GM19468 (cell line): ENCODE results near the gene NMUR1.

Source experiments
- ATAC-seq: cut with Tn5 transposase; IDR thresholded peaks from one replicate; pipeline ENCODE4 v1.9.1; 2021; ENCODE audit warnings: mild to moderate bottlenecking, moderate library complexity, moderate number of reproducible peaks; ENCODE audit not compliant: unreplicated experiment; ENCODE audit errors: extremely low read depth

Gene NMUR1

GRCh38 chr2:231494669-231495068, 35.6 kb downstream of the NMUR1 start:
- ATAC-seq = no peak

GRCh38 chr2:231490801-231491200, 39.4 kb downstream of the NMUR1 start:
- no peak for ATAC-seq

GRCh38 chr2:231489990-231490389, 40.3 kb downstream of the NMUR1 start:
- no peak for ATAC-seq

GRCh38 chr2:231488331-231488730, 41.9 kb downstream of the NMUR1 start:
- no peak for ATAC-seq

GRCh38 chr2:231486851-231487596, 43.2 kb downstream of the NMUR1 start:
- ATAC-seq = no peak

GRCh38 chr2:231483398-231484329, 46.6 kb downstream of the NMUR1 start:
- no peak for ATAC-seq

GRCh38 chr2:231482806-231483391, 47.3 kb downstream of the NMUR1 start:
- ATAC-seq = no peak

- no peak for ATAC-seq
Observed at GRCh38 chr2:231480781-231481180, 49.5 kb downstream of the NMUR1 start.

GRCh38 chr2:231479455-231479854, 50.8 kb downstream of the NMUR1 start:
- no peak for ATAC-seq

- ATAC-seq = no peak
Observed at GRCh38 chr2:231476920-231477319, 53.3 kb downstream of the NMUR1 start.

GRCh38 chr2:231475965-231476364, 54.3 kb downstream of the NMUR1 start:
- no peak for ATAC-seq
